ENCODE data around the gene PCARE.
"Not testable (repeated sequence)": the region's sequence is repeated elsewhere in the genome, so short reads cannot be mapped to it uniquely, and the experiment has no call there.

The PCARE gene

DNA sequence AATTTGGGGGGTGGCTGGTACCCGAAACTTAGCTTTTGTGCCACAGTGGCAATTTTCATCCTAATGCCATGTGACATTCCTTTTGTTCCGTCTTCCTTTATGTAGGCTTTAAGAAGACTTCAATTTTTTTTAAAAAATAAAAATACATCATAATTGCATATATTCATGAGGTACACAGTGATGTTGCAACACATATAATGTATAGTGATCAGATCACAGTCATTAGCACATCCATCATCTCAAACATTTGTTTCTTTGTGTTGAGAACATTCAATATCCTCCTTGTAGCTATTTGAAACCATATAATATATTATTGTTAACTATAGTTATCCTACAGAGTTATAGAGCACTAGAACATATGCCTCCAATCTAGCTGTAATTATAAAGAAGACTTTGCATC, 34.9 kb upstream of the PCARE start:
- no peak for DNase-seq (ENCODE audit: low read depth)
- TF ChIP-seq, protein P1, sequence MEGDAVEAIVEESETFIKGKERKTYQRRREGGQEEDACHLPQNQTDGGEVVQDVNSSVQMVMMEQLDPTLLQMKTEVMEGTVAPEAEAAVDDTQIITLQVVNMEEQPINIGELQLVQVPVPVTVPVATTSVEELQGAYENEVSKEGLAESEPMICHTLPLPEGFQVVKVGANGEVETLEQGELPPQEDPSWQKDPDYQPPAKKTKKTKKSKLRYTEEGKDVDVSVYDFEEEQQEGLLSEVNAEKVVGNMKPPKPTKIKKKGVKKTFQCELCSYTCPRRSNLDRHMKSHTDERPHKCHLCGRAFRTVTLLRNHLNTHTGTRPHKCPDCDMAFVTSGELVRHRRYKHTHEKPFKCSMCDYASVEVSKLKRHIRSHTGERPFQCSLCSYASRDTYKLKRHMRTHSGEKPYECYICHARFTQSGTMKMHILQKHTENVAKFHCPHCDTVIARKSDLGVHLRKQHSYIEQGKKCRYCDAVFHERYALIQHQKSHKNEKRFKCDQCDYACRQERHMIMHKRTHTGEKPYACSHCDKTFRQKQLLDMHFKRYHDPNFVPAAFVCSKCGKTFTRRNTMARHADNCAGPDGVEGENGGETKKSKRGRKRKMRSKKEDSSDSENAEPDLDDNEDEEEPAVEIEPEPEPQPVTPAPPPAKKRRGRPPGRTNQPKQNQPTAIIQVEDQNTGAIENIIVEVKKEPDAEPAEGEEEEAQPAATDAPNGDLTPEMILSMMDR (conservative IDR thresholded peaks at IDR 0.05; ENCODE audit: low read depth, low read length): no peak
- no peak overlapping the region for H3K4me3 ChIP-seq (ENCODE audit: low read depth, low read length)

DNA sequence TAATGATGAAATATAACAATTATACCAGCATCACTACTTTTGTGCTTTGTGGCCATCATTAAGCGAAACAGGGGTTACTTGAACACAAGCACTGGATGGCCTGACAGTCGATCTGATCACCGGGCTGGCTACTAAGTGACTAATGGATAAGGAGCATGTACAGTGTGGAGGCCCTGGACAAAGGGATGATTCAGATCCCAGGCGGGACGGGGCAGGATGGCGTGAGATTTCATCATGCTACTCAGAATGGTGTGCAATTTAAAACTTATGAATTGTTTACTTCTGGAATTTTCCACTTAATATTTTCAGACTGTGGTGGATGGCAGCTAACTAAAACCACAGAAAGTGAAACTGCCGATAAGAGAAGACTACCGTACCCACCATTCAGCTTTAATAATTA, 33.9 kb upstream of the PCARE start:
- no peak overlapping the region for H3K4me3 ChIP-seq (ENCODE audit: low read depth, low read length)
- DNase-seq (ENCODE audit: low read depth): peak; percentile 96
- TF ChIP-seq, protein P1 (conservative IDR thresholded peaks at IDR 0.05; ENCODE audit: low read depth, low read length): no peak

DNA sequence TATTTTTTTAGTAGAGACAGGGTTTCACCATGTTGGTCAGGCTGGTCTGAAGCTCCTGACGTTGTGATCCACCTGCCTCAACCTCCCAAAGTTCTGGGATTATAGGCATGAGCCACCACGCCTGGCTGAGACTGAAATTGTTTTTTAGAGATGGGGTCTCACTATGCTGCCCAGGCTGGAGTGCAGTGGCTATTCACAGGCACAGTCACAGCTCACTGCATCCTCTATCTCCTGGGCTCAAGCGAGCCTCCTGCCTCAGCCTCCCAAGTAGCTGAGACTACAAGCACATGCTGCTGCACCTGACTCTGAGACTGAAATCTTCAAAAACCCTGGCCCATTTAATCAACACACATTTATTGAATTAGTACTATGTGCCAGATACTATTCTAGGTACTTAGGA, 33.2 kb upstream of the PCARE start:
- not testable (repeated sequence) for DNase-seq (ENCODE audit: low read depth)

DNA sequence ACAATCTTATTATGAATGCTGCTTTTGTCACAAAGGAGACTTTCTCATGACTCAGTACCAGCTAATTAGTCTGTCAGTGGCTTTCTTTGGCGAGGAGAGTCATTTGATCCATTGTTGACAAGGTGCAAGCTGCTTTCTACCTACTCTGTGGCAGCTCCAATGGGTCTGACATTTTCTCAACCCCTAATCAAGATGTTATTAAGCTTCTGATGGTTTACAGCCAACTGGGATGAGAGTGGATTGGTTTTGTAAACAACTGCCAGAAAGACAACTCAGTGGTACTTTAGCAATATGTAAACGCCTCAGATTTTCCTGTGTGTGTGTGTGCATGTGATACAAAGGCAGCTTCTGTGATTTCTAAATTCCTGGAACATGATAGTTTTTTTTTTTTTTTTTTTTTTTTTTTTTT, 32.7 kb upstream of the PCARE start:
- peak; percentile 71 for DNase-seq (ENCODE audit: low read depth)
- TF ChIP-seq, protein P1 (conservative IDR thresholded peaks at IDR 0.05; ENCODE audit: low read depth, low read length): no peak
- H3K4me3 ChIP-seq (ENCODE audit: low read depth, low read length): no peak overlapping the region

More for the DNA sequence above, 33.2 kb upstream of the PCARE start:
- not testable (repeated sequence) for H3K4me3 ChIP-seq (ENCODE audit: low read depth, low read length)

DNA sequence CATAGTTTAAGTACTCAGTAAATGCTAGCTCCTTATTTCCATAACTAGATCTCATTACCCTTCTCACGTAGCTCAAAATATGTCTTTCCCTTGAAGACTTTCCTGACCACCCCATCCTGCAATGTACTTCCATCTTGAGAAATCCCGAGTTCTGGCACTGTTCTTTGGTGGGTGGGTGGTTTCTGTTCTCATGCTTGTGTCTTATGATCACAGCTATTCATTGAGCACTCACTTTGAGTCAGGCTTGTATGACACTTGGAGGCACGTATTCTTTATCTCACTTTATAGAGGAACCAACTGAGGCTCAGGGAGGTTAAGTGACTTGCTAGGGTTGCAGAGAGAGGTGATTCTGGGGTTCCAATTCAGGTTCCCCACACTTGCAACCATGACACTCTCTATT, 31.9 kb upstream of the PCARE start:
- TF ChIP-seq, protein P1 (conservative IDR thresholded peaks at IDR 0.05; ENCODE audit: low read depth, low read length): no peak
- DNase-seq (ENCODE audit: low read depth): no peak
- no peak overlapping the region for H3K4me3 ChIP-seq (ENCODE audit: low read depth, low read length)

DNA sequence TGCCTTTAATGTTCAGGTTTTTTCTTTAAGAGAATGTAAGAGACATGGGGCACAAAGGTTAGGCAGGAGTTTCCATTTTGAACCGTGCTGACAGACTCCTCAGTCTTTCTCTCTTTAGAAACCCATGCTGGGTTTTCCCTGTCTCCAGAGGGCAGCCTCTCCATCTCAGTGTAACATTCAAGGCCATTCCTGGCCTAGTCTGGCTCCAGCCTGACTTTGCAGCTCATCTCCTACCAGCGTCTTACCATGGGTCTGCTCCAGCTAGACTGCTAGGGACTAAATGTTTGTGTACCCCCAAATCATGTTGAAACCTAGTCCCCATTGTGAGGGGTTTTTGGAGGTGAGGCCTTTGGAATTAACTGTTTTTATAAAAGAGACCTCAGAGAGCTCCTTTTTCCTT, 31.1 kb upstream of the PCARE start:
- no peak for DNase-seq (ENCODE audit: low read depth)
- TF ChIP-seq, protein P1 (conservative IDR thresholded peaks at IDR 0.05; ENCODE audit: low read depth, low read length): no peak
- no peak overlapping the region for H3K4me3 ChIP-seq (ENCODE audit: low read depth, low read length)

DNA sequence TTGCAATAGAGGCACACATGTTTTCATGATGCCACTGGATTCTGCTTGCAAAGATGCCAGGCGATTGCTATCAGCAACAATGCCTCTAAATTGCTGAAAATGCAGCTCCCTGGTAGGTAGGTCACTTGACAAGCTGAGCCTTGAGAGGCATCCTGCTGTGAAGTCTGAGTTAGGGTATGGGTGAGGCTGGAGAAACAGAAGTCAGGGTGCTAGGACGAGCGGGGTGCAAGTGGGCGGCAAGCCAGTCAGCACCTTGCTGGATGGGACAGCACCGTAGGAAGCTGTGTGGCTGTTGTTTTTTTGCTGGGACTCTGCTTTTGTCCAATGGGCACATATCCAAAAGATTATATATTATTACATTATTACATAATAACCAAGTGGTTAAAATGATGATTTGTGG, 30.4 kb upstream of the PCARE start:
- H3K4me3 ChIP-seq (ENCODE audit: low read depth, low read length): no peak overlapping the region
- no peak for DNase-seq (ENCODE audit: low read depth)
- TF ChIP-seq, protein P1 (conservative IDR thresholded peaks at IDR 0.05; ENCODE audit: low read depth, low read length): no peak

DNA sequence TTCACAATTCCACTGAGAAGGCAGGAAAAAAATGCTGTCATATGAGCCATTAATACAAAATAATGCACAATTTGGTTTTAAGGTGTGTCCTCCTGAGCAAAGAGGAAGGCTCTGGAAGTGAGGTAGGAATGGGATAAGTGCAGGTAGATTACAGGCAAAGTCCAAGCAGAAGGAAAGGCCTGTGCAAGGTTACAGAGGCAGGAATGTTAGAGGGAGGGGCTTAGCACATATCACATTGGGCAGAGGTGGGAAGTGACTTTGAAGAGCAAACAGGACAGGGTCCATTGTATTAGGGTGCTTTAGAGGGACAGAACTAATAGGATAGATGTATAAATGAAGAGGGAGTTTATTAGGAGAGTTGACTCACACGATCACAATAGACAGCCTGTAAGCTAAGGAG, 26.2 kb upstream of the PCARE start:
- DNase-seq (ENCODE audit: low read depth): no peak
- no peak overlapping the region for H3K4me3 ChIP-seq (ENCODE audit: low read depth, low read length)
- TF ChIP-seq, protein P1 (conservative IDR thresholded peaks at IDR 0.05; ENCODE audit: low read depth, low read length): no peak

Data from choroid plexus epithelial cell (primary cell).